Uterus (tissue), 2 donors: ENCODE measurements around the gene TXNRD2.

Source experiments
- CTCF ChIP-seq, 4 experiments: fragments of 200-600 bp in 2 of 4; fragments of 450-650 bp in 2 of 4; sonication (generic) in 2 of 4; IDR thresholded peaks; one replicate each; pipeline ENCODE4 v1.5.1; 2016 to 2019; ENCODE audit warnings: antibody characterized with exemption in 4 of 4, mild to moderate bottlenecking in 2 of 4, moderate library complexity in 1 of 4
- POLR2A ChIP-seq, 2 donors: fragments of 450-650 bp; IDR thresholded peaks; one replicate each; pipeline ENCODE4 v1.6.1; 2016; ENCODE audit warnings: antibody characterized with exemption in 2 of 2, mild to moderate bottlenecking in 1 of 2, moderate library complexity in 1 of 2

GRCh38 chr22:19840059-19840458, 101.6 kb downstream of the TXNRD2 start:
- TF ChIP-seq CTCF (IDR thresholded peaks at IDR 0.05), result no peak
- no peak for TF ChIP-seq POLR2A (IDR thresholded peaks at IDR 0.05)
